Measurements from ENCODE around the gene SH3YL1.

Gene SH3YL1

GRCh38 chr2:281381-281780, 17.5 kb upstream of the SH3YL1 start:
- DNase-seq (ENCODE audit: low spot score), result no peak

- DNase-seq (ENCODE audit: low spot score), result no peak
Observed at GRCh38 chr2:280650-281110, 16.8 kb upstream of the SH3YL1 start.

- DNase-seq (ENCODE audit: low spot score), result no peak
Observed at GRCh38 chr2:279956-280649, 16.3 kb upstream of the SH3YL1 start.

GRCh38 chr2:279366-279765, 15.5 kb upstream of the SH3YL1 start:
- DNase-seq (ENCODE audit: low spot score), result no peak

GRCh38 chr2:278927-279320, 15.1 kb upstream of the SH3YL1 start:
- no peak for DNase-seq (ENCODE audit: low spot score)

GRCh38 chr2:278312-278926, 14.6 kb upstream of the SH3YL1 start:
- DNase-seq (ENCODE audit: low spot score), result no peak

GRCh38 chr2:275466-275865, 11.6 kb upstream of the SH3YL1 start:
- no peak for DNase-seq (ENCODE audit: low spot score)

- DNase-seq (ENCODE audit: low spot score), result no peak
Observed at GRCh38 chr2:274503-274902, 10.7 kb upstream of the SH3YL1 start.

- no peak for DNase-seq (ENCODE audit: low spot score)
Observed at GRCh38 chr2:273333-273732, 9.5 kb upstream of the SH3YL1 start.

GRCh38 chr2:271917-272316, 8.1 kb upstream of the SH3YL1 start:
- DNase-seq (ENCODE audit: low spot score), result no peak

- no peak for DNase-seq (ENCODE audit: low spot score)
Observed at GRCh38 chr2:270861-271260, 7.0 kb upstream of the SH3YL1 start.

GRCh38 chr2:269356-270030, 5.7 kb upstream of the SH3YL1 start:
- no peak for DNase-seq (ENCODE audit: low spot score)

GRCh38 chr2:268323-268722, 4.5 kb upstream of the SH3YL1 start:
- no peak for DNase-seq (ENCODE audit: low spot score)

GRCh38 chr2:264493-265468, 949 bp upstream of the SH3YL1 start, which contains the start of gene ACP1:
TSS of gene ACP1 (plus strand) at chr2:264947. CDS start at chr2:264965, 18 bp downstream.
- DNase-seq (ENCODE audit: low spot score), result peak; percentile 97

- no peak for DNase-seq (ENCODE audit: low spot score)
Observed at GRCh38 chr2:263022-263738, 652 bp downstream of the SH3YL1 start.

GRCh38 chr2:262117-262516, 1.7 kb downstream of the SH3YL1 start:
- no peak for DNase-seq (ENCODE audit: low spot score)

GRCh38 chr2:260507-261161, 3.2 kb downstream of the SH3YL1 start:
- DNase-seq (ENCODE audit: low spot score), result no peak

- no peak for DNase-seq (ENCODE audit: low spot score)
Observed at GRCh38 chr2:259789-260331, 4.0 kb downstream of the SH3YL1 start.

- DNase-seq (ENCODE audit: low spot score), result no peak
Observed at GRCh38 chr2:258933-259332, 4.9 kb downstream of the SH3YL1 start.

- DNase-seq (ENCODE audit: low spot score), result no peak
Observed at GRCh38 chr2:257842-258241, 6.0 kb downstream of the SH3YL1 start.

GRCh38 chr2:257429-257828, 6.4 kb downstream of the SH3YL1 start:
- DNase-seq (ENCODE audit: low spot score), result no peak
